Type B pancreatic cell (in vitro differentiated cells): ENCODE measurements around the gene PLK5. TPM values are rescaled to one million over a fixed set of nuclear protein-coding genes. Genes with fewer than 3 reads are reported as not detected.

Source experiments
- DNase-seq: peaks from one replicate; pipeline ENCODE4 v3.0.0; 2021; ENCODE audit warnings: mixed read lengths; ENCODE audit not compliant: unreplicated experiment; ENCODE audit errors: extremely low spot score
- H3K27ac Mint-ChIP-seq: 2 replicates; pipeline ENCODE4 v1.8.0; 2021; ENCODE audit warnings: mild to moderate bottlenecking, mixed read lengths
- H3K27me3 Mint-ChIP-seq: 2 replicates; pipeline ENCODE4 v1.8.0; 2021; ENCODE audit warnings: mixed read lengths
- H3K36me3 Mint-ChIP-seq: 2 replicates; pipeline ENCODE4 v1.8.0; 2021; ENCODE audit warnings: mixed read lengths
- H3K4me1 Mint-ChIP-seq: one replicate; pipeline ENCODE4 v1.8.0; 2021; ENCODE audit warnings: mixed read lengths; ENCODE audit not compliant: unreplicated experiment
- H3K4me3 Mint-ChIP-seq: 2 replicates; pipeline ENCODE4 v1.8.0; 2021; ENCODE audit warnings: mild to moderate bottlenecking, mixed read lengths
- H3K9me3 Mint-ChIP-seq: 2 replicates; pipeline ENCODE4 v1.8.0; 2021; ENCODE audit warnings: mixed read lengths
- total RNA-seq: library from RNA; stranded (reverse); gene quantifications from 2 replicates; pipeline ENCODE4 v1.2.1, GENCODE V29; 2021; ENCODE audit warnings: low replicate concordance
- TF ChIP-seq, protein P1 (sequence below): fragments of 200-600 bp; sonication (generic); conservative IDR thresholded peaks from 2 replicates; pipeline ENCODE4 v1.5.0; 2021; ENCODE audit warnings: antibody characterized with exemption, mild to moderate bottlenecking

Gene PLK5
- total RNA-seq, 1 donor from 2014 or later, result 0.24 TPM

DNA sequence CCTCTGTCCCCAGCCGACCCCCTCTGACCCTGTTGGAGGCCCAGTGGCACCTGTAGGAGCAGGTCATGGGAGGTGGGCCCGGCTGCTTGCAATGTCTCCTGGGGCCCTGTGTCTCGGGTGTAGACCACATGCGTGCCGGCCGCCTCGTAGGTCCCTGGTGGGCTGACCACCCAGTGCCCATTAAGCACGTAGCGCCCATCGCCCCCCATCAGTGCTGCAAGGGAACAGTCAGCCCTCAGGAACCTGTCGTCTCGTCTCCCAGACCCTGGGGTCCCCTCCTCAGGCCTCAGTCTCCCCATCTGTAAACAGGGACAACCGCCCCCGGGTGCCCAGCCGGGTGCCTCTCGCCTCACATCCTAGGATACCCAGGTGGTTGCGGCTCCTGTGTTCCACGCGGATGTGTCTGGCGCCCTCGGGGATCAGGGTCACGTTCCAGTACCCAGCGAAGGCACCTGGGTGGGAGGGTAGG, 16.7 kb upstream of the PLK5 start:
- no peaks in the 10 kb centered on the region for H3K36me3 Mint-ChIP-seq
- H3K27me3 Mint-ChIP-seq, result peaks cover 47% of the 10 kb centered on the region
- no peak overlapping the region for H3K4me3 Mint-ChIP-seq
- TF ChIP-seq, protein P1, sequence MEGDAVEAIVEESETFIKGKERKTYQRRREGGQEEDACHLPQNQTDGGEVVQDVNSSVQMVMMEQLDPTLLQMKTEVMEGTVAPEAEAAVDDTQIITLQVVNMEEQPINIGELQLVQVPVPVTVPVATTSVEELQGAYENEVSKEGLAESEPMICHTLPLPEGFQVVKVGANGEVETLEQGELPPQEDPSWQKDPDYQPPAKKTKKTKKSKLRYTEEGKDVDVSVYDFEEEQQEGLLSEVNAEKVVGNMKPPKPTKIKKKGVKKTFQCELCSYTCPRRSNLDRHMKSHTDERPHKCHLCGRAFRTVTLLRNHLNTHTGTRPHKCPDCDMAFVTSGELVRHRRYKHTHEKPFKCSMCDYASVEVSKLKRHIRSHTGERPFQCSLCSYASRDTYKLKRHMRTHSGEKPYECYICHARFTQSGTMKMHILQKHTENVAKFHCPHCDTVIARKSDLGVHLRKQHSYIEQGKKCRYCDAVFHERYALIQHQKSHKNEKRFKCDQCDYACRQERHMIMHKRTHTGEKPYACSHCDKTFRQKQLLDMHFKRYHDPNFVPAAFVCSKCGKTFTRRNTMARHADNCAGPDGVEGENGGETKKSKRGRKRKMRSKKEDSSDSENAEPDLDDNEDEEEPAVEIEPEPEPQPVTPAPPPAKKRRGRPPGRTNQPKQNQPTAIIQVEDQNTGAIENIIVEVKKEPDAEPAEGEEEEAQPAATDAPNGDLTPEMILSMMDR, result no peak
- H3K9me3 Mint-ChIP-seq, result peaks cover 3% of the 10 kb centered on the region
- peaks cover 11% of the 10 kb centered on the region for H3K4me1 Mint-ChIP-seq
- peak overlapping the region; percentile 98 for H3K27ac Mint-ChIP-seq
- peak; percentile 67 for DNase-seq

DNA sequence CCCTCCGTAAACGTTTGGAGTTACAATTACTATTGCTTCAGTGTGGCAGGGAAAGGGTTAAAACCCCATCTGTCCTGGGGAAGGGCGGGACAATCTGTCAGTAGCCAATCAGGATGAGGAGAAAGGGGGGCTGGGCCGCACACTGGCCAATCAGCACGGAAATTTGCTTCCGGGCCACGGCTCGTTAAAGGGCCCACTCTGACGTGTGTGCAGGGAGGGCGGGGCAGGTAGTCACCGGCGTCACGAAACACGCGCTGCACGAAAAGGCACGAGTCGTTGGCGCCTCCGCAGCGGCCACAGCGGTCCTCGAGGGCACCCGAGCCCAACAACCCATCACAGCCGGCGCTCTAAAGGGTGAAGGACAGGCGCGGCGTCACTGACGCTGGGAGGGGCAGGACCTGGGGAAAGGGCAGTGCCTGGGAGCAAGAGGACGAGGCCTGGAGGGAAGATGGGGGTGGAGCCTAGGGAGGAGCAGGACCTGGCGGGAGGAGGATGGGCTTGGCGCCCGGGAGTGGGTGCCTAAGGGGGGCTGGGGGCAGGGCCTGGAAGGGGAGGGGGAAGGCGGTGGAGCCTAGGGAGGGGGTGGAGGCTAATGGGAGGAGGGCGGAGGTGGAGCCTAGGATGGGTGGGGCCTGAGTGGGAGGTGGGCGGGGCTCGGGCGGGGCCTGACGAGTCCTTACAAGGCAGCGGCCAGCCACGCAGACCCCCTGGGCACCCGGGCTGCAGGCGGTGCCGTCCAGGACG, 15.9 kb upstream of the PLK5 start:
- H3K9me3 Mint-ChIP-seq, result peaks cover 3% of the 10 kb centered on the region
- peak overlapping the region; percentile 98 for H3K27ac Mint-ChIP-seq
- H3K36me3 Mint-ChIP-seq, result no peaks in the 10 kb centered on the region
- H3K4me3 Mint-ChIP-seq, result peak overlapping the region; percentile 94
- TF ChIP-seq, protein P1, result no peak
- peak; percentile 93 for DNase-seq
- H3K4me1 Mint-ChIP-seq, result peaks cover 11% of the 10 kb centered on the region
- peaks cover 47% of the 10 kb centered on the region for H3K27me3 Mint-ChIP-seq

DNA sequence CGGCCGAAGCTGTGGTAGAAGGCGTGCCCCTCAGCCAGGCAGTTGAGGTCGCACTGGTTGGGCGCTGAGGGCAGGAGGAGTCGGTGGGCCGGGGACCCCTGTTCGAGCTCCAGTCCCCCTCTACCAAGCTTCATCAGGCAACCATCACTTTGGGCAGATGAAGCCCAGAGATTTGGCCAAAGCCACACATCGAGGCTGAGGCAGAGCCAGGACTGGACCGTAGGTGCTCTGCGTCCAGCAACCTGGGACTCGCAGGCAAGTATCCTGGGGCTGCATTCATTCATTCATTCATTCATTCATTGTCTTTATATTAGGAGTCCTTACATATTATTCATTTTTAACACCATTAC, 15.4 kb upstream of the PLK5 start:
- H3K27me3 Mint-ChIP-seq, result peaks cover 44% of the 10 kb centered on the region
- peaks cover 11% of the 10 kb centered on the region for H3K4me1 Mint-ChIP-seq
- TF ChIP-seq, protein P1, result no peak
- no peaks in the 10 kb centered on the region for H3K36me3 Mint-ChIP-seq
- peaks cover 3% of the 10 kb centered on the region for H3K9me3 Mint-ChIP-seq
- H3K4me3 Mint-ChIP-seq, result peak overlapping the region; percentile 59
- no peak for DNase-seq
- no peak overlapping the region for H3K27ac Mint-ChIP-seq

DNA sequence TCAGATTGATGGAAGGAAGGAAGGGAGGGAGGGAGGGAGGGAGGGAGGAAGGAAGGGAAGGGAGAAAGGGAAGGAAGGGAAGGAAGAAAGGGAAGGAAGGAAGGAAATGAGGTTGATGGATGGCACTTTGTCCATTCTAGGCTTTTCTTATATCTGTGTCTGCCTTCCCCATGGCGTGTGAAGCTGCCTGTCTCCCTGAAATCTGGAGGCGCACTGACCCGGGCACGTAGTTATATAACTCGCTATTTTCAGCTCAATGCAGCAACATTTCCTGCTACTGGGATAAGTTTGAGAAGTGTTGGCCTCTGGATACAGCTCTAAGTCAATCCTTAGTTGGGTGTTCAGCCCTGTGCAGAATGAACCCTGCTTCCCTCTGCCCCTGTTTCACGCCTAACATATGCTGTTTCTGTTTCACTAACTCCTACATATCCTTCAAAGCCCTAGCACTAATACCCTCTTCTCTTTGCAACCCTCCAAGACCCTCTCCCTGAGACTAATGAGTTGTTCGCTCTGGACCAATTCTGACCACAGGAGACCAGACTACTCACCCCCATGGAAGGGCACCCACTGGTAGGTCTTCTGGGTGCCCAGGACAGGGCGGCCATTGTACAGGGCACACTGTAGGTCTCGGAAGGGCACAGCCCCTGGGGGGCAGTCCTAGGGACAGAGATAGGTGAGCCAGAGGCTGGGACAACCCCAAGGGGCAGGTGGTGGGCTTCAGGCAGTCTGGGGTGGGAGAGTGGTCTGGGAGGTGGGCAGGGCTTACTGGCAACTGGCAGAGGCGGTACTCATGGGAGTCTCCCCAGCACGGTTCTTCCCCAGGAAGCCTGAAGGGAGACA, 14.1 kb upstream of the PLK5 start:
- Mint-ChIP-seq H3K9me3 (peaks cover 3% of the 10 kb centered on the region), H3K4me1 (peaks cover 11% of the 10 kb centered on the region), H3K27ac (peak overlapping the region; percentile 57), H3K36me3 (no peaks in the 10 kb centered on the region), H3K27me3 (peaks cover 45% of the 10 kb centered on the region), H3K4me3 (peak overlapping the region; percentile 63)
- TF ChIP-seq, protein P1, result no peak
- DNase-seq, result no peak

DNA sequence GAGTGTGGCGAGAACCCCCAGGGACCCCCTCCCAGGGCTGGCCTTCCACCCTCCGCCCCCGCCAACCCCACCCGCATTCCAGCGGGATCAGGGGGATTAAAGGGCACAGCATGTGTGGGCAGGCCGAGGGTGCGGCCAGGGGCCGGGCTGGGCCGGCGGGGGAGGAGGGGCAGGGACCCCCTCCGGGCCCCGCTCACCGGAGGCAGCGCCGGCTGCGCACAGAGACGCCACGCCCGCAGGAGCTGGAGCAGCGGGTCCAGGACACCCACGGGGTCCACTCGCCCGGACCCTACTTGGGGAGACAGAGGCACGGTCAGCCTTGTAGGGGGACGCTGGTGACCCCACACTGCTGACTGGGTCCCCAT, 13.5 kb upstream of the PLK5 start:
- no peak overlapping the region for H3K4me3 Mint-ChIP-seq

More for the DNA sequence above, 13.5 kb upstream of the PLK5 start:
- Mint-ChIP-seq H3K4me1 (peaks cover 11% of the 10 kb centered on the region), H3K27ac (peak overlapping the region; percentile 43), H3K36me3 (no peaks in the 10 kb centered on the region), H3K27me3 (peaks cover 43% of the 10 kb centered on the region), H3K9me3 (peaks cover 3% of the 10 kb centered on the region)
- peak; percentile 68 for DNase-seq
- TF ChIP-seq, protein P1, result no peak
